Thymus (tissue), 2 donors: ENCODE results near the gene RBM17. TPM values are rescaled to one million over a fixed set of nuclear protein-coding genes. Genes with fewer than 3 reads are reported as not detected.

ENCODE experiments used
- polyA plus RNA-seq: library from polyadenylated mRNA; stranded (reverse); fragments of 200-250 nt; gene quantifications from one replicate; pipeline ENCODE4 v1.2.3, GENCODE V29; 2013
- total RNA-seq: library from RNA; stranded (reverse); fragments of 120-200 nt; gene quantifications from one replicate; pipeline ENCODE4 v1.2.4, GENCODE V29; 2013
- donor health status: healthy.

Gene RBM17
- total and polyA plus RNA-seq, 2 donors, result 59.1 to 122 TPM

Other genes with a start within 250 kb of the RBM17 start
- 6.1 TPM for gene ANKRD16, start 199.1 kb upstream of the RBM17 start, total RNA-seq
- 6.4 TPM for gene ANKRD16, start 199.1 kb upstream of the RBM17 start, polyA plus RNA-seq
- 97.8 TPM for gene FBH1, start 198.8 kb upstream of the RBM17 start, total RNA-seq
- 52.8 TPM for gene FBH1, start 198.8 kb upstream of the RBM17 start, polyA plus RNA-seq
- 5.5 TPM for gene IL15RA, start 111.5 kb upstream of the RBM17 start, total RNA-seq
- gene IL15RA, start 111.5 kb upstream of the RBM17 start, polyA plus RNA-seq, result 12.0 TPM
- 5.6 TPM for gene IL2RA, start 26.7 kb upstream of the RBM17 start, total RNA-seq
- gene IL2RA, start 26.7 kb upstream of the RBM17 start, polyA plus RNA-seq, result 13.0 TPM
- gene PFKFB3, start 113.9 kb downstream of the RBM17 start, total RNA-seq, result 12.2 TPM
- 39.3 TPM for gene PFKFB3, start 113.9 kb downstream of the RBM17 start, polyA plus RNA-seq